Peyer's patch (tissue), 4 donors: ENCODE results near the gene PLEKHH1. TPM values are rescaled to one million over a fixed set of nuclear protein-coding genes. Genes with fewer than 3 reads are reported as not detected.
A peak's percentile ranks its signal among the peaks of the same experiment; 100 is the strongest.

Experiments used
- DNase-seq, 3 donors: peaks; one replicate each; pipeline ENCODE4 v3.0.0-alpha.2; 2017 to 2019
- H3K27ac ChIP-seq, 4 donors: fragments of 200-600 bp; sonication (generic); one replicate each; pipeline ENCODE4 v1.5.1; 2016 to 2019
- H3K27me3 ChIP-seq, 2 donors: fragments of 200-600 bp; sonication (generic); one replicate each; pipeline ENCODE4 v1.5.1; 2019
- H3K36me3 ChIP-seq, 3 donors: fragments of 200-600 bp; sonication (generic); one replicate each; pipeline ENCODE4 v1.5.1; 2016 to 2019
- H3K4me1 ChIP-seq, 4 donors: fragments of 200-600 bp; sonication (generic); one replicate each; pipeline ENCODE4 v1.5.1; 2016 to 2019
- H3K4me3 ChIP-seq, 4 donors: fragments of 200-600 bp; sonication (generic); 1 replicate in 3 of 4; 2 replicates in 1 of 4; pipeline ENCODE4 v1.5.1; 2016 to 2019; ENCODE audit warnings: mild to moderate bottlenecking in 1 of 4
- H3K9me3 ChIP-seq, 4 donors: fragments of 200-600 bp; sonication (generic); one replicate each; pipeline ENCODE4 v1.5.1; 2016 to 2019; ENCODE audit warnings: mild to moderate bottlenecking in 1 of 4
- POLR2A ChIP-seq, 2 donors: fragments of 450-650 bp; IDR thresholded peaks; one replicate each; pipeline ENCODE4 v1.5.1; 2017; ENCODE audit warnings: antibody characterized with exemption in 2 of 2, mild to moderate bottlenecking in 2 of 2, moderate library complexity in 2 of 2
- total RNA-seq, 4 donors: library from RNA; depleted of rRNA; stranded (reverse); fragments of >200 nt; gene quantifications; one replicate each; pipeline ENCODE4 v1.1.0, GENCODE V29; 2016
- TF ChIP-seq, protein P1 (sequence below), 6 experiments: fragments of 450-650 bp in 4 of 6; fragments of 200-600 bp in 2 of 6; sonication (generic) in 1 of 6; IDR thresholded peaks; one replicate each; pipeline ENCODE4 v1.5.1; 2017 to 2019; ENCODE audit warnings: antibody characterized with exemption in 6 of 6, mild to moderate bottlenecking in 3 of 6, moderate library complexity in 1 of 6

Gene PLEKHH1
- total RNA-seq, 4 donors from 2014 or later: 68.5 to 142 (median 92.0) TPM

- TF ChIP-seq POLR2A (IDR thresholded peaks at IDR 0.05): no peak
- TF ChIP-seq, protein P1, sequence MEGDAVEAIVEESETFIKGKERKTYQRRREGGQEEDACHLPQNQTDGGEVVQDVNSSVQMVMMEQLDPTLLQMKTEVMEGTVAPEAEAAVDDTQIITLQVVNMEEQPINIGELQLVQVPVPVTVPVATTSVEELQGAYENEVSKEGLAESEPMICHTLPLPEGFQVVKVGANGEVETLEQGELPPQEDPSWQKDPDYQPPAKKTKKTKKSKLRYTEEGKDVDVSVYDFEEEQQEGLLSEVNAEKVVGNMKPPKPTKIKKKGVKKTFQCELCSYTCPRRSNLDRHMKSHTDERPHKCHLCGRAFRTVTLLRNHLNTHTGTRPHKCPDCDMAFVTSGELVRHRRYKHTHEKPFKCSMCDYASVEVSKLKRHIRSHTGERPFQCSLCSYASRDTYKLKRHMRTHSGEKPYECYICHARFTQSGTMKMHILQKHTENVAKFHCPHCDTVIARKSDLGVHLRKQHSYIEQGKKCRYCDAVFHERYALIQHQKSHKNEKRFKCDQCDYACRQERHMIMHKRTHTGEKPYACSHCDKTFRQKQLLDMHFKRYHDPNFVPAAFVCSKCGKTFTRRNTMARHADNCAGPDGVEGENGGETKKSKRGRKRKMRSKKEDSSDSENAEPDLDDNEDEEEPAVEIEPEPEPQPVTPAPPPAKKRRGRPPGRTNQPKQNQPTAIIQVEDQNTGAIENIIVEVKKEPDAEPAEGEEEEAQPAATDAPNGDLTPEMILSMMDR (IDR thresholded peaks at IDR 0.05): peak; percentile 39 to 84 (median 74)
- Histone ChIP-seq H3K27me3 (no peaks in the 10 kb centered on the region), H3K9me3 (no peaks in the 10 kb centered on the region), H3K4me1 (peaks cover 0 to 28% (median 3%) of the 10 kb centered on the region in 4 donors), H3K4me3 (no peak overlapping the region), H3K27ac (peak overlapping the region in 2 of 4 donors; percentile 58 to 81), H3K36me3 (no peaks in the 10 kb centered on the region)
- DNase-seq: no peak
These were observed 85.5 kb downstream of the PLEKHH1 start for GRCh38 chr14:67618617-67619063.

DNA sequence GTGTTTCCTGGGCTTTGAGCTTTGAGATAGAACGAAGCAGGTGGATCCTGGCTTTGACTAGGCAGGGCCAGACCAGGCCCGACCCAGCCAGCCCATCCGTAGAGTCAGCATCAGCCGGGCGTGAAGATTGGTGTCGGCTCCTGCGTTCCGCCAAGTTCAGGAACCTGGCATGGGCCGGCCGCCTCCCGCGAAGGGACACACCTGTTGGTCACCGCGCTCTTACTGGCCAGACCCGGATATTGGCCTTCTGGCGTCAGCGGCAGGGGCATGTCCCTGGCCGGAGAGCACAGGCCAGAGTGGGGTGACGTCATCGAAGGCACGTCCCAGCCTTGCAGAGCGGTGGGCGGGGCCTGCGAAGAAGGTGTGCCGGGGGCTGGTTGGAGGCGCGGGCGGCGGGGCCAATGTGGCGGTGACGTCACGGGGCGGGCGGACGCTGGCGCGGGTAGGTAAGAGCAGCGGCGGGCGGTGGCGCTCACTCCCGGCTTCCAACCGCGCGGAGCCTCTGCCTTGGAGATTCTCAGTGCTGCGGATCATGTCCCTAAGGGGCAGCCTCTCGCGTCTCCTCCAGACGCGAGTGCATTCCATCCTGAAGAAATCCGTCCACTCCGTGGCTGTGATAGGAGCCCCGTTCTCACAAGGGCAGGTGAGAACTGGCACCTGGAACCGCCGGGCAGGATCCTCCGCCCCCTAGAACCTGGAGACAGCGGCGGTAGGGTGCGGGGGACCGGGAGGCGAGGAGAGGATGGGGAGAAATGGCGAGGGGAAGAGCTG, 86.5 kb downstream of the PLEKHH1 start, which contains the start of gene ARG2:
TSS of gene ARG2 (plus strand) at position 475 of the 771 bp plus-strand sequence. CDS start at position 533, 58 bp downstream.
- no peaks in the 10 kb centered on the region for H3K27me3 ChIP-seq
- TF ChIP-seq, protein P1 (IDR thresholded peaks at IDR 0.05): peak in 2 of 6 experiments; percentile 2 to 16
- peak; percentile 92 to 95 for TF ChIP-seq POLR2A (IDR thresholded peaks at IDR 0.05)
- no peaks in the 10 kb centered on the region for H3K9me3 ChIP-seq
- H3K27ac ChIP-seq: peak within 1 kb of the TSS; percentile 58 to 81 (median 74)
- no peaks in the 10 kb centered on the region for H3K36me3 ChIP-seq
- peaks cover 0 to 28% (median 3%) of the 10 kb centered on the region in 4 donors for H3K4me1 ChIP-seq
- H3K4me3 ChIP-seq: peak within 1 kb of the TSS; percentile 47 to 70 (median 54)
- peak; percentile 100 for DNase-seq

- TF ChIP-seq, protein P1 (IDR thresholded peaks at IDR 0.05): no peak
- TF ChIP-seq POLR2A (IDR thresholded peaks at IDR 0.05): no peak
- H3K4me1 ChIP-seq: peaks cover 0 to 28% (median 3%) of the 10 kb centered on the region in 4 donors
- no peaks in the 10 kb centered on the region for H3K9me3 ChIP-seq
- no peaks in the 10 kb centered on the region for H3K36me3 ChIP-seq
- H3K4me3 ChIP-seq: peak overlapping the region; percentile 47 to 70 (median 54)
- H3K27ac ChIP-seq: peak overlapping the region; percentile 38 to 81 (median 74)
- no peaks in the 10 kb centered on the region for H3K27me3 ChIP-seq
- peak in 1 of 3 donors; percentile 58 for DNase-seq
These were observed 87.2 kb downstream of the PLEKHH1 start for GRCh38 chr14:67620217-67620785.

DNA sequence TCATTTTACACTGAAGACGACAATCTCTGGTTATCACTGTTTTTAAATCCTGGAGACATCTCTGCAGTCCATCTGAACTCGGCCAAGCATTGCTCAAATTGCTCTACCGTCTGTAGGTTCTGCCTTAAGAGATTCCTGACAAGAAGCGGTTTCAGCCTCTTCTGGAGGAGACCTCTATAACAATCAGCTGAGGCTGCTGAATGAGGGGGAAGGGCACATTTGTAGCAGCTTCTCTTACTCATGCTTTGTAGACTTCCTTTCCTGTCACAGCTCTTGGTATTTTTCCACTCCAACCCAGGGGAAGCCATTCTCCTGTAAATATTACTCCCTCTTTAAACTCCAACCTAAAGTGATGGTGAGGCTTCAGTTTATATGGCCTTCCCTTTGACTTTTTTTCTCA, 89.6 kb downstream of the PLEKHH1 start:
- DNase-seq: no peak
- no peaks in the 10 kb centered on the region for H3K36me3 ChIP-seq

GRCh38 chr14:67623114-67623513, 90.0 kb downstream of the PLEKHH1 start:
- H3K4me1 ChIP-seq: peaks cover 0 to 28% (median 3%) of the 10 kb centered on the region in 4 donors
- H3K27ac ChIP-seq: peak overlapping the region in 3 of 4 donors; percentile 33 to 72 (median 72)
- H3K9me3 ChIP-seq: no peaks in the 10 kb centered on the region
- DNase-seq: no peak
- peak overlapping the region in 1 of 4 donors; percentile 22 for H3K4me3 ChIP-seq
- H3K27me3 ChIP-seq: no peaks in the 10 kb centered on the region
- no peaks in the 10 kb centered on the region for H3K36me3 ChIP-seq
- no peak for TF ChIP-seq POLR2A (IDR thresholded peaks at IDR 0.05)
- TF ChIP-seq, protein P1 (IDR thresholded peaks at IDR 0.05): no peak

More for the DNA sequence above, 89.6 kb downstream of the PLEKHH1 start:
- Histone ChIP-seq H3K9me3 (no peaks in the 10 kb centered on the region), H3K4me3 (peak overlapping the region in 1 of 4 donors; percentile 22), H3K4me1 (peaks cover 0 to 28% (median 3%) of the 10 kb centered on the region in 4 donors), H3K27ac (peak overlapping the region in 3 of 4 donors; percentile 33 to 72 (median 72)), H3K27me3 (no peaks in the 10 kb centered on the region)
- TF ChIP-seq, protein P1 (IDR thresholded peaks at IDR 0.05): no peak
- no peak for TF ChIP-seq POLR2A (IDR thresholded peaks at IDR 0.05)
